ENCODE data around the gene FARP2. TPM values are rescaled to one million over a fixed set of nuclear protein-coding genes. Genes with fewer than 3 reads are reported as not detected.

Gene FARP2
- total RNA-seq, 4 donors from 2014 or later = 42.7 to 229 (median 93.2) TPM

- peaks cover 0 to 82% (median 0%) of the 10 kb centered on the region in 3 donors for H3K36me3 ChIP-seq
- TF ChIP-seq POLR2A (IDR thresholded peaks at IDR 0.05) (no peak), CTCF (IDR thresholded peaks at IDR 0.05) (no peak), EP300 (IDR thresholded peaks at IDR 0.05) (no peak)
- 74 to 82% methylated on average over 7 to 12 of the region's 12 CpGs for WGBS, 2 donors
- no peak for DNase-seq (ENCODE audit: low spot score in 2 of 2)
- H3K4me1 ChIP-seq = peaks cover 0 to 8% (median 0%) of the 10 kb centered on the region in 4 donors
- H3K27ac ChIP-seq = no peak overlapping the region
- no peak overlapping the region for H3K4me3 ChIP-seq
- H3K27me3 ChIP-seq = no peaks in the 10 kb centered on the region
- H3K9me3 ChIP-seq = no peaks in the 10 kb centered on the region
Measured at GRCh38 chr2:241500431-241500975, 144.4 kb downstream of the FARP2 start.

- H3K9me3 ChIP-seq = no peaks in the 10 kb centered on the region
- no peak for DNase-seq (ENCODE audit: low spot score in 2 of 2)
- H3K36me3 ChIP-seq = peaks cover 0 to 75% (median 0%) of the 10 kb centered on the region in 3 donors
Measured at GRCh38 chr2:241501099-241501541, 145.0 kb downstream of the FARP2 start.

GRCh38 chr2:241501551-241501950 lies 145.5 kb downstream of the FARP2 start:
- no peaks in the 10 kb centered on the region for H3K9me3 ChIP-seq
- no peaks in the 10 kb centered on the region for H3K27me3 ChIP-seq
- no peak overlapping the region for H3K27ac ChIP-seq
- H3K36me3 ChIP-seq = peaks cover 0 to 71% (median 0%) of the 10 kb centered on the region in 3 donors
- peaks cover 0 to 19% (median 5%) of the 10 kb centered on the region in 4 donors for H3K4me1 ChIP-seq
- no peak overlapping the region for H3K4me3 ChIP-seq
- no peak for DNase-seq (ENCODE audit: low spot score in 2 of 2)
- 86 to 92% methylated on average over 17 of the region's 17 CpGs for WGBS, 2 donors
- TF ChIP-seq POLR2A (IDR thresholded peaks at IDR 0.05) = no peak
- no peak for TF ChIP-seq EP300 (IDR thresholded peaks at IDR 0.05)
- no peak for TF ChIP-seq CTCF (IDR thresholded peaks at IDR 0.05)

More at GRCh38 chr2:241501099-241501541, 145.0 kb downstream of the FARP2 start:
- no peak for TF ChIP-seq CTCF (IDR thresholded peaks at IDR 0.05)
- no peak for TF ChIP-seq EP300 (IDR thresholded peaks at IDR 0.05)
- TF ChIP-seq POLR2A (IDR thresholded peaks at IDR 0.05) = no peak
- WGBS, 2 donors = 88 to 91% methylated on average over 6 to 10 of the region's 12 CpGs
- Histone ChIP-seq H3K27me3 (no peaks in the 10 kb centered on the region), H3K4me3 (no peak overlapping the region), H3K27ac (no peak overlapping the region), H3K4me1 (peaks cover 0 to 14% (median 3%) of the 10 kb centered on the region in 4 donors)

- no peak overlapping the region for H3K27ac ChIP-seq
- peaks cover 0 to 64% (median 0%) of the 10 kb centered on the region in 3 donors for H3K36me3 ChIP-seq
- no peak for TF ChIP-seq CTCF (IDR thresholded peaks at IDR 0.05)
- no peak for TF ChIP-seq POLR2A (IDR thresholded peaks at IDR 0.05)
- TF ChIP-seq EP300 (IDR thresholded peaks at IDR 0.05) = no peak
- H3K4me3 ChIP-seq = no peak overlapping the region
- H3K9me3 ChIP-seq = no peaks in the 10 kb centered on the region
- WGBS, 2 donors = 86 to 96% methylated on average over 11 of the region's 11 CpGs
- DNase-seq (ENCODE audit: low spot score in 2 of 2) = no peak
- H3K4me1 ChIP-seq = peaks cover 0 to 26% (median 12%) of the 10 kb centered on the region in 4 donors
- no peaks in the 10 kb centered on the region for H3K27me3 ChIP-seq
Measured at GRCh38 chr2:241502281-241502680, 146.2 kb downstream of the FARP2 start.

- no peaks in the 10 kb centered on the region for H3K9me3 ChIP-seq
- TF ChIP-seq POLR2A (IDR thresholded peaks at IDR 0.05) (no peak), CTCF (IDR thresholded peaks at IDR 0.05) (no peak), EP300 (IDR thresholded peaks at IDR 0.05) (no peak)
- no peak overlapping the region for H3K27ac ChIP-seq
- peaks cover 0 to 30% (median 16%) of the 10 kb centered on the region in 4 donors for H3K4me1 ChIP-seq
- peaks cover 0 to 48% (median 0%) of the 10 kb centered on the region in 3 donors for H3K36me3 ChIP-seq
- WGBS, 2 donors = 78 to 82% methylated on average over 12 of the region's 12 CpGs
- H3K27me3 ChIP-seq = no peaks in the 10 kb centered on the region
- no peak for DNase-seq (ENCODE audit: low spot score in 2 of 2)
- no peak overlapping the region for H3K4me3 ChIP-seq
Measured at GRCh38 chr2:241503776-241504392, 147.8 kb downstream of the FARP2 start.
